H1 (cell line): ENCODE results near the gene ARHGAP23. TPM values are rescaled to one million over a fixed set of nuclear protein-coding genes. Genes with fewer than 3 reads are reported as not detected.
"Not testable (repeated sequence)": the region's sequence is repeated elsewhere in the genome, so short reads cannot be mapped to it uniquely, and the experiment has no call there.

Experiments used
- CTCF ChIA-PET: fragments of 300-600 bp; sonication (Branson Sonifier 250); formaldehyde crosslinking; loops from one replicate; lab custom pipeline; 2021; ENCODE audit not compliant: partially characterized antibody; lab: Charles Lee
- POLR2A ChIA-PET: fragments of 300-600 bp; sonication (Branson Sonifier 250); formaldehyde crosslinking; loops from one replicate; lab custom pipeline; 2021; ENCODE audit warnings: inconsistent platforms; ENCODE audit not compliant: partially characterized antibody; lab: Charles Lee
- DNase-seq, 2 experiments: peaks; one replicate each; pipeline versions ENCODE4 v3.0.0 to v3.0.0-alpha.2; 2010 to 2022; ENCODE audit warnings: low spot score in 2 of 2, low read depth in 1 of 2, mixed read lengths in 1 of 2
- FAIRE-seq: peaks from 2 replicates; lab custom pipeline; 2011; peaks lifted over from hg19 to GRCh38; lab: Jason Lieb, UNC
- H2AFZ ChIP-seq: 2 replicates; pipeline ENCODE4 v1.8.1; 2012; ENCODE audit warnings: low read length, inconsistent platforms
- H2AK5ac ChIP-seq: 2 replicates; pipeline ENCODE4 v1.6.1; 2013; ENCODE audit warnings: low read depth, low read length
- H2BK120ac ChIP-seq: replicated peaks from 2 replicates; pipeline ENCODE3; 2013; ENCODE audit warnings: low read depth, low read length, inconsistent platforms
- H2BK12ac ChIP-seq: 2 replicates; pipeline ENCODE4 v1.6.1; 2013; ENCODE audit warnings: low read depth, low read length
- H2BK15ac ChIP-seq: 2 replicates; pipeline ENCODE4 v1.6.1; 2013; ENCODE audit warnings: low read length
- H2BK20ac ChIP-seq: 2 replicates; pipeline ENCODE4 v1.6.1; 2013; ENCODE audit warnings: low read length
- H2BK5ac ChIP-seq: 2 replicates; pipeline ENCODE4 v1.6.1; 2013; ENCODE audit warnings: low read depth, low read length
- H3K14ac ChIP-seq: 2 replicates; pipeline ENCODE4 v1.6.1; 2013; ENCODE audit warnings: inconsistent platforms; ENCODE audit not compliant: insufficient read length
- H3K18ac ChIP-seq: 2 replicates; pipeline ENCODE4 v1.6.1; 2013; ENCODE audit warnings: low read length; ENCODE audit errors: extremely low read depth
- H3K23ac ChIP-seq: 2 replicates; pipeline ENCODE4 v1.6.1; 2013; ENCODE audit warnings: inconsistent platforms; ENCODE audit not compliant: insufficient read length
- H3K23me2 ChIP-seq: 2 replicates; pipeline ENCODE4 v1.6.1; 2013; ENCODE audit warnings: low read depth, low read length
- H3K27ac ChIP-seq: 2 replicates; pipeline ENCODE4 v1.6.1; 2011; ENCODE audit warnings: low read depth, low read length, inconsistent platforms
- H3K27me3 ChIP-seq, 4 experiments: replicated peaks in 1 of 4; 1 replicate in 1 of 4; 2 replicates in 3 of 4; pipeline versions ENCODE4 v1.6.1 to v1.8.1; 2011 to 2013; ENCODE audit warnings: low read length in 3 of 4, mild to moderate bottlenecking in 3 of 4, inconsistent platforms in 2 of 4, mixed read lengths in 2 of 4, moderate library complexity in 1 of 4; ENCODE audit not compliant: control insufficient read depth in 3 of 4, insufficient read depth in 3 of 4; ENCODE audit errors: extremely low read depth in 1 of 4
- H3K36me3 ChIP-seq, 4 experiments: 2 replicates each; pipeline versions ENCODE4 v1.6.1 to v1.8.1; 2011 to 2013; ENCODE audit warnings: mild to moderate bottlenecking in 4 of 4, low read length in 3 of 4, moderate library complexity in 2 of 4, control low read depth in 1 of 4, inconsistent platforms in 1 of 4; ENCODE audit not compliant: insufficient read depth in 4 of 4, control insufficient read depth in 2 of 4
- H3K4ac ChIP-seq: replicated peaks from 2 replicates; pipeline ENCODE3; 2013; ENCODE audit warnings: low read length, low read depth, mixed read lengths, inconsistent platforms; ENCODE audit not compliant: insufficient read length
- H3K4me1 ChIP-seq, 4 experiments: replicated peaks in 1 of 4; 1 replicate in 1 of 4; 2 replicates in 3 of 4; pipeline versions ENCODE4 v1.6.1 to v1.8.1; 2011 to 2013; ENCODE audit warnings: low read length in 3 of 4, inconsistent platforms in 2 of 4, mixed read lengths in 1 of 4; ENCODE audit not compliant: insufficient read depth in 4 of 4, control insufficient read depth in 3 of 4
- H3K4me2 ChIP-seq, 2 experiments: 2 replicates each; pipeline versions ENCODE4 v1.6.1 to v1.8.1; 2011 to 2013; ENCODE audit warnings: low read depth in 2 of 2, low read length in 2 of 2, control low read depth in 1 of 2, inconsistent platforms in 1 of 2, mild to moderate bottlenecking in 1 of 2; ENCODE audit not compliant: insufficient read depth in 1 of 2
- H3K4me3 ChIP-seq, 4 experiments: fragments of 200-600, 300-600 bp in 1 of 4; sonication (generic), shearing (Covaris generic), sonication (Bioruptor Twin) in 1 of 4; 2 replicates each; pipeline versions ENCODE4 v1.5.1 to v1.8.1; 2011 to 2016; ENCODE audit warnings: low read length in 4 of 4, low read depth in 3 of 4, control low read depth in 2 of 4, inconsistent platforms in 2 of 4, mild to moderate bottlenecking in 2 of 4, mixed read lengths in 1 of 4, moderate library complexity in 1 of 4; ENCODE audit not compliant: insufficient read depth in 2 of 4; ENCODE audit errors: extremely low read depth in 1 of 4
- H3K56ac ChIP-seq: replicated peaks from 2 replicates; pipeline ENCODE3; 2013; ENCODE audit warnings: low read depth, mild to moderate bottlenecking, mixed read lengths, low read length, inconsistent platforms; ENCODE audit not compliant: insufficient read length
- H3K79me1 ChIP-seq: 2 replicates; pipeline ENCODE4 v1.6.1; 2013; ENCODE audit warnings: low read depth, low read length, control low read depth
- H3K79me2 ChIP-seq, 2 experiments: 2 replicates each; pipeline versions ENCODE4 v1.6.1 to v1.8.1; 2012 to 2013; ENCODE audit warnings: low read length in 2 of 2, mild to moderate bottlenecking in 2 of 2, inconsistent platforms in 1 of 2; ENCODE audit not compliant: insufficient read depth in 2 of 2, control insufficient read depth in 1 of 2
- H3K9ac ChIP-seq, 4 experiments: replicated peaks in 1 of 4; 1 replicate in 1 of 4; 2 replicates in 3 of 4; pipeline versions ENCODE4 v1.6.1 to v1.8.1; 2011 to 2013; ENCODE audit warnings: low read depth in 3 of 4, low read length in 3 of 4, control low read depth in 2 of 4, mild to moderate bottlenecking in 2 of 4, moderate library complexity in 2 of 4, inconsistent platforms in 1 of 4; ENCODE audit errors: extremely low read depth in 1 of 4
- H3K9me3 ChIP-seq, 2 experiments: 2 replicates each; pipeline versions ENCODE4 v1.6.1 to v1.8.1; 2012 to 2013; ENCODE audit warnings: mild to moderate bottlenecking in 2 of 2, moderate library complexity in 2 of 2, control low read depth in 1 of 2, inconsistent platforms in 1 of 2, low read depth in 1 of 2, low read length in 1 of 2, mixed read lengths in 1 of 2; ENCODE audit not compliant: insufficient read depth in 2 of 2
- H4K20me1 ChIP-seq, 2 experiments: replicated peaks in 1 of 2; 2 replicates each; pipeline versions ENCODE3 to v1.8.1; 2011 to 2013; ENCODE audit warnings: inconsistent platforms in 2 of 2, low read length in 2 of 2, mild to moderate bottlenecking in 1 of 2; ENCODE audit not compliant: insufficient read depth in 2 of 2, control insufficient read depth in 1 of 2
- H4K5ac ChIP-seq: 2 replicates; pipeline ENCODE4 v1.6.1; 2013; ENCODE audit warnings: low read length, low read depth, mixed read lengths, inconsistent platforms; ENCODE audit not compliant: insufficient read length
- H4K8ac ChIP-seq: 2 replicates; pipeline ENCODE4 v1.8.0; 2013; ENCODE audit warnings: mild to moderate bottlenecking, moderate library complexity, low read length, inconsistent platforms; ENCODE audit not compliant: insufficient read depth; ENCODE audit errors: extremely low read depth
- H4K91ac ChIP-seq: replicated peaks from 2 replicates; pipeline ENCODE3; 2013; ENCODE audit warnings: low read length, mixed read lengths, inconsistent platforms; ENCODE audit not compliant: insufficient read length
- WGBS, 2 experiments: shearing (Covaris generic) in 1 of 2; methylation state at CpG; one replicate each; pipeline versions ENCODE4 v1.1.6 to v1.1.7; 2013 to 2015; ENCODE audit warnings: low lambda C conversion rate in 2 of 2, mixed read lengths in 2 of 2, inconsistent platforms in 1 of 2, low coverage in 1 of 2, missing lambda C conversion rate in 1 of 2; ENCODE audit not compliant: insufficient replicate concordance in 2 of 2, insufficient coverage in 1 of 2, insufficient read length in 1 of 2; ENCODE audit errors: extremely low coverage in 1 of 2, missing lambda C conversion rate in 1 of 2; 5-methylcytosine and 5-hydroxymethylcytosine counted together
- polyA plus RNA-seq, 7 experiments: library from polyadenylated mRNA; depleted of rRNA in 3 of 7; stranded (reverse) in 5 of 7; unstranded in 2 of 7; fragments of >200 nt in 5 of 7; fragments of 200-250 nt in 2 of 7; gene quantifications; 1 replicate in 5 of 7; 2 replicates in 1 of 7; 4 replicates in 1 of 7; pipeline versions ENCODE4 v1.2.1 to v1.2.3, GENCODE V29; 2011 to 2013; ENCODE audit warnings: missing spikeins in 2 of 7, mixed read lengths in 2 of 7
- total RNA-seq: library from RNA; stranded (reverse); fragmentation: NEBNext Ultra II Directional; extraction: Animal tissue kit (Norgen Biotek cat#: 25700); gene quantifications from 2 replicates; pipeline ENCODE4 v1.2.1, GENCODE V29; 2021

The ARHGAP23 gene
- total and polyA plus RNA-seq, 2 of the 8 experiments (the other 6 are each of a cell fraction or from before 2014, with no cell fraction given) = 16.3 to 107 TPM

DNA sequence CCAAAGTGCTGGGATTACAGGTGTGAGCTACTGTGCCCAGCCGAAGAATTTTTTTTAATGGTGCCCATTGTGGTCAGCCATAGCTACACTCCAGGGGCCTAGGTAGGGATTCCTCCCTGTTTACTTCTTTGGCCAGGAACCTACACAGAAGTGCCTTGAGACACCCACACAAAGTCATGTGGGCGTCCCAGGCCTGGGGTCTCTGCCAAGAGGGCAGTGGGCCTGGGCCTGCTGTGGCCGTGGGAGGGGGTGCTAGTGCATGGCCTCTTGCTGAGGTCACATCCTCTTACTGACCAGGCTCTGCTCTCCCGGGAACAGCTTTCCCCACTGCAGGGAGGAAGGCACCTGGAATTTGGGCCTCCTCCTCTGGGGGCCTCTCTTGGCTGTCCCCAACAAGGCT is 50.4 kb downstream of the ARHGAP23 start:
- H4K91ac ChIP-seq, H3K23me2 ChIP-seq, H4K5ac ChIP-seq, H3K4me3 ChIP-seq, DNase-seq, H3K23ac ChIP-seq, FAIRE-seq, H2BK12ac ChIP-seq, H2BK20ac ChIP-seq, H2BK15ac ChIP-seq, H4K20me1 ChIP-seq, H3K79me2 ChIP-seq, H3K56ac ChIP-seq, H3K14ac ChIP-seq, H3K4ac ChIP-seq, H3K4me1 ChIP-seq, H3K9ac ChIP-seq, H2AFZ ChIP-seq, H2AK5ac ChIP-seq, H3K18ac ChIP-seq, H4K8ac ChIP-seq, H3K79me1 ChIP-seq, H2BK120ac ChIP-seq, H2BK5ac ChIP-seq, H3K9me3 ChIP-seq, H3K27me3 ChIP-seq, H3K27ac ChIP-seq, H3K4me2 ChIP-seq: not testable (repeated sequence)
- WGBS, 2 experiments = 92% methylated on average over 3 of the region's 4 CpGs; no CpG with 5 or more reads in 1 of the 2 experiments
- peaks cover 0 to 26% (median 9%) of the 10 kb centered on the region in 4 experiments; a peak in 4 of 8 replicates for H3K36me3 ChIP-seq
- CTCF ChIA-PET = interaction anchor here (0.7 to 2.2 kb wide), 5 partner anchors 20 to 189 kb away, joined by 3 to 4 read pairs (median 4); no protein-coding TSS in a partner anchor
- POLR2A ChIA-PET = interaction anchor here (0.6 to 1.6 kb wide), 4 partner anchors 11 to 294 kb away, joined by 3 to 4 read pairs (median 3); no protein-coding TSS in a partner anchor
